Measurements from ENCODE around the gene SHB. TPM values are rescaled to one million over a fixed set of nuclear protein-coding genes. Genes with fewer than 3 reads are reported as not detected.

The SHB gene
- total and polyA plus RNA-seq, 2 experiments from 2014 or later, result 28.2 to 46.9 TPM

GRCh38 chr9:37904445-37905130, 164.4 kb downstream of the SHB start:
- H3K4me3 ChIP-seq, result peak overlapping the region; percentile 75
- no peaks in the 10 kb centered on the region for H3K27me3 ChIP-seq
- H3K27ac ChIP-seq, result peak overlapping the region; percentile 78
- peak in 1 of 2 donors; percentile 66 for DNase-seq (ENCODE audit: low read depth in 1 of 2, low spot score in 1 of 2)
- no peak for TF ChIP-seq CTCF (IDR thresholded peaks at IDR 0.05; ENCODE audit: low read depth, low read length)
- no peaks in the 10 kb centered on the region for H3K9me3 ChIP-seq (ENCODE audit: low read depth)
- H3K4me1 ChIP-seq (ENCODE audit: low read depth), result peaks cover 16% of the 10 kb centered on the region
- H3K36me3 ChIP-seq, result no peaks in the 10 kb centered on the region

- H3K27ac ChIP-seq, result peak within 1 kb of the TSS; percentile 78
Observed at GRCh38 chr9:37903647-37904444, 165.2 kb downstream of the SHB start, which contains the start of gene SLC25A51. Gene SLC25A51 (minus strand): TSS chr9:37904127. CDS start chr9:37888550, 15,577 bp downstream.

GRCh38 chr9:37902796-37903646, 166.0 kb downstream of the SHB start:
- no peak for TF ChIP-seq CTCF (IDR thresholded peaks at IDR 0.05; ENCODE audit: low read depth, low read length)
- peak overlapping the region; percentile 75 for H3K4me3 ChIP-seq
- H3K4me1 ChIP-seq (ENCODE audit: low read depth), result peaks cover 10% of the 10 kb centered on the region
- DNase-seq (ENCODE audit: low read depth in 1 of 2, low spot score in 1 of 2), result peak in 1 of 2 donors; percentile 43
- H3K9me3 ChIP-seq (ENCODE audit: low read depth), result no peaks in the 10 kb centered on the region
- H3K27ac ChIP-seq, result peak overlapping the region; percentile 78
- no peaks in the 10 kb centered on the region for H3K27me3 ChIP-seq
- peaks cover 10% of the 10 kb centered on the region for H3K36me3 ChIP-seq

More at GRCh38 chr9:37903647-37904444, 165.2 kb downstream of the SHB start, which contains the start of gene SLC25A51:
- Histone ChIP-seq H3K36me3 (peaks cover 6% of the 10 kb centered on the region), H3K27me3 (no peaks in the 10 kb centered on the region), H3K4me1 (ENCODE audit: low read depth) (peaks cover 16% of the 10 kb centered on the region), H3K4me3 (peak within 1 kb of the TSS; percentile 75), H3K9me3 (ENCODE audit: low read depth) (no peaks in the 10 kb centered on the region)
- peak; percentile 92 to 95 for DNase-seq (ENCODE audit: low read depth in 1 of 2, low spot score in 1 of 2)
- TF ChIP-seq CTCF (IDR thresholded peaks at IDR 0.05; ENCODE audit: low read depth, low read length), result peak; percentile 90

GRCh38 chr9:37902131-37902530, 166.9 kb downstream of the SHB start:
- no peak for TF ChIP-seq CTCF (IDR thresholded peaks at IDR 0.05; ENCODE audit: low read depth, low read length)
- Histone ChIP-seq H3K36me3 (peaks cover 12% of the 10 kb centered on the region), H3K4me3 (no peak overlapping the region), H3K27me3 (no peaks in the 10 kb centered on the region), H3K9me3 (ENCODE audit: low read depth) (no peaks in the 10 kb centered on the region), H3K27ac (no peak overlapping the region), H3K4me1 (ENCODE audit: low read depth) (peaks cover 10% of the 10 kb centered on the region)
- DNase-seq (ENCODE audit: low read depth in 1 of 2, low spot score in 1 of 2), result no peak

- H3K36me3 ChIP-seq, result peaks cover 35% of the 10 kb centered on the region
- H3K27me3 ChIP-seq, result no peaks in the 10 kb centered on the region
- H3K4me3 ChIP-seq, result no peak overlapping the region
- DNase-seq (ENCODE audit: low read depth in 1 of 2, low spot score in 1 of 2), result peak in 1 of 2 donors; percentile 30
- H3K4me1 ChIP-seq (ENCODE audit: low read depth), result peaks cover 10% of the 10 kb centered on the region
- H3K9me3 ChIP-seq (ENCODE audit: low read depth), result no peaks in the 10 kb centered on the region
- no peak for TF ChIP-seq CTCF (IDR thresholded peaks at IDR 0.05; ENCODE audit: low read depth, low read length)
- no peak overlapping the region for H3K27ac ChIP-seq
Observed at GRCh38 chr9:37899041-37899440, 170.0 kb downstream of the SHB start.

Data from cardiac muscle cell (in vitro differentiated cells and primary cell).